Neutrophil (primary cell): ENCODE results near the gene AQP12B.

Source experiments
- H3K27ac ChIP-seq: fragments of 200-600 bp; sonication (generic); 2 replicates; pipeline ENCODE4 v1.5.1; 2016; ENCODE audit warnings: mild to moderate bottlenecking, moderate library complexity
- H3K27me3 ChIP-seq: fragments of 200-600 bp; sonication (generic); 2 replicates; pipeline ENCODE4 v1.6.0; 2016; ENCODE audit warnings: mild to moderate bottlenecking
- H3K36me3 ChIP-seq: fragments of 200-600 bp; sonication (generic); 2 replicates; pipeline ENCODE4 v1.5.1; 2017
- H3K4me1 ChIP-seq, 2 experiments: fragments of 200-600 bp in 1 of 2; sonication (generic) in 1 of 2; 1 replicate in 1 of 2; 2 replicates in 1 of 2; pipeline versions ENCODE4 v1.5.1 to v1.6.1; 2013 to 2016; ENCODE audit warnings: low read depth in 1 of 2, low read length in 1 of 2, mild to moderate bottlenecking in 1 of 2, moderate library complexity in 1 of 2; ENCODE audit not compliant: control insufficient read depth in 1 of 2, insufficient read depth in 1 of 2
- H3K4me3 ChIP-seq, 2 experiments: fragments of 200-600 bp in 1 of 2; sonication (generic) in 1 of 2; 1 replicate in 1 of 2; 2 replicates in 1 of 2; pipeline ENCODE4 v1.5.1; 2013 to 2016; ENCODE audit warnings: low read depth in 1 of 2, low read length in 1 of 2, mild to moderate bottlenecking in 1 of 2, moderate library complexity in 1 of 2
- H3K9me3 ChIP-seq: fragments of 200-600 bp; sonication (generic); 2 replicates; pipeline ENCODE4 v1.5.1; 2016
- CTCF ChIP-seq: fragments of 200-600 bp; sonication (generic); IDR thresholded peaks from 2 replicates; pipeline ENCODE4 v1.5.1; 2016; ENCODE audit warnings: antibody characterized with exemption

AQP12B gene

GRCh38 chr2:240723851-240724250 is 41.2 kb upstream of the AQP12B start:
- H3K4me3 ChIP-seq, result no peak overlapping the region
- H3K4me1 ChIP-seq, result no peaks in the 10 kb centered on the region
- no peaks in the 10 kb centered on the region for H3K27me3 ChIP-seq
- H3K36me3 ChIP-seq, result no peaks in the 10 kb centered on the region
- TF ChIP-seq CTCF, result no peak
- no peak overlapping the region for H3K27ac ChIP-seq
- no peaks in the 10 kb centered on the region for H3K9me3 ChIP-seq

- TF ChIP-seq CTCF, result no peak
- Histone ChIP-seq H3K27me3 (no peaks in the 10 kb centered on the region), H3K4me3 (no peak overlapping the region), H3K36me3 (no peaks in the 10 kb centered on the region), H3K4me1 (no peaks in the 10 kb centered on the region), H3K27ac (no peak overlapping the region), H3K9me3 (no peaks in the 10 kb centered on the region)
Observed at GRCh38 chr2:240722796-240723735, 40.4 kb upstream of the AQP12B start.

- Histone ChIP-seq H3K27me3 (no peaks in the 10 kb centered on the region), H3K4me1 (no peaks in the 10 kb centered on the region), H3K27ac (no peak overlapping the region), H3K9me3 (no peaks in the 10 kb centered on the region), H3K4me3 (no peak overlapping the region), H3K36me3 (no peaks in the 10 kb centered on the region)
- no peak for TF ChIP-seq CTCF
Observed at GRCh38 chr2:240722376-240722775, 39.7 kb upstream of the AQP12B start.

- no peaks in the 10 kb centered on the region for H3K27me3 ChIP-seq
- H3K4me1 ChIP-seq, result no peaks in the 10 kb centered on the region
- no peak overlapping the region for H3K4me3 ChIP-seq
- no peaks in the 10 kb centered on the region for H3K9me3 ChIP-seq
- H3K36me3 ChIP-seq, result no peaks in the 10 kb centered on the region
- TF ChIP-seq CTCF, result no peak
- no peak overlapping the region for H3K27ac ChIP-seq
Observed at GRCh38 chr2:240721596-240722180, 39.0 kb upstream of the AQP12B start.

GRCh38 chr2:240720686-240721595 is 38.3 kb upstream of the AQP12B start:
- no peak for TF ChIP-seq CTCF
- Histone ChIP-seq H3K9me3 (no peaks in the 10 kb centered on the region), H3K4me1 (no peaks in the 10 kb centered on the region), H3K4me3 (no peak overlapping the region), H3K36me3 (no peaks in the 10 kb centered on the region), H3K27ac (no peak overlapping the region), H3K27me3 (no peaks in the 10 kb centered on the region)
